NCI-H2107 (cell line): Measurements from ENCODE around the gene CAPN2.

ENCODE experiments used
- DNase-seq: peaks from one replicate; lab custom pipeline; 2025; lab: John Stamatoyannopoulos, UW

Gene CAPN2

DNA sequence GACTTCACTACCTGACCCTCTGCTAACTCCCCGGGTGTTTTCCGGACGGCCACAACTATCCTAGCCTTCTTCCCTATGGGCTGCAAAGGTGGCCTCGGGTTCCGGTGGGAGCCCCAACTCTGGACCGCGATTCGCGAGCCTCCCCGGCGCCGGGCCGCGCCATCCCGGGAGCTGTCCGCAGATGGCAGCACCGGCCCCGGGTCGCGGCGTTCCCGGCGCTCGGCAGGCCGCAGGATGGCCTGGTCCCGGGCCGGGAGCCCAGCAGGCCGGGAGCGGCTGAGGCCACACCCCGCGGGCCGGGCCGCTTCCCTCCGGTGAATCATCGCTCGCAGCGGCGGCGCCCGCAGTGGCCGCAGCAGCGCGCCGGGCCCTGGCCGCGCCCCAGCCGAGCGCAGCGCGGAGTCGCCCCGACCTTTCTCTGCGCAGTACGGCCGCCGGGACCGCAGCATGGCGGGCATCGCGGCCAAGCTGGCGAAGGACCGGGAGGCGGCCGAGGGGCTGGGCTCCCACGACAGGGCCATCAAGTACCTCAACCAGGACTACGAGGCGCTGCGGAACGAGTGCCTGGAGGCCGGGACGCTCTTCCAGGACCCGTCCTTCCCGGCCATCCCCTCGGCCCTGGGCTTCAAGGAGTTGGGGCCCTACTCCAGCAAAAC lies at the start of gene CAPN2:
CAPN2 (plus strand) TSS at position 346 of the 656 bp plus-strand sequence; CDS start at position 448, 102 bp downstream.
- DNase-seq: peak; percentile 36

GRCh38 chr1:223662943-223663342 lies 49.4 kb upstream of the CAPN2 start:
- no peak for DNase-seq

GRCh38 chr1:223664106-223664505 lies 48.2 kb upstream of the CAPN2 start:
- DNase-seq: no peak

DNA sequence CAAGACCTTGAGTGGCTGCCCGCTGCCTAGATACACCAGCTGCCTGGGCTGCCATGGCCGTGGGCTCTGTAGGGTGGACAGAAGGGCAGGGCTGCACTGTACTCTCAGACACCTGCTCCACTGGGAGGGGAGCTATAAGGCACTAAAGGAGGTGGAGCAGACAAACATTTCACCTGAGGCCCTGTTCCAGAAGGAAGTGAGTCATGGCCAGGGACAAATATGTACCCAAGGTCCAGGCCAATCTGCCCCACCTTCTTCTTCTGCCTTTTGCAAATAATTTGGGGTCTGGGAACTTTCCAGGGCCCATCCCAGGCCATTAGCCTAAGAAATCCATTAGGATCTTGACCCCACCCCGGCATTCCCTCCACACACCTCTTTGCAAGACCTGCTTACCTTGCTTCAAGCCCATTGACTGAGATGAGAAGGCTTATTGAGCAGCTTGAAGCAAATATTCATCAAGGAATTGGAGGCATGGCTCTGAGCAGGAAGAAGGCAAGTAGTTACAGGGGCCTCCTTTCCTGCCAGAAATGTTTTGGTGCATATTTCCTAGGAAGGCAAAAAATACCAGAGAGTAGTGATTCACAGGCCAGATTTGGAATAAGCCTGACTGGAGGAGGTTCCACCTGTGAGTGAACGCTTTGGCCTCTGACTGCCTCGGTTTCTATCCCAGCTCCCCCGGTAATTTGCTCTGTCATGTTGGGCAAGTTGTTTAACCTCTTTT lies 46.6 kb upstream of the CAPN2 start, which contains the start of gene CAPN8:
CAPN8 (minus strand) TSS at position 110 of the 721 bp plus-strand sequence; CDS start at position 55, 55 bp downstream.
- DNase-seq: no peak

- DNase-seq: no peak
Observed at GRCh38 chr1:223667484-223668182, 44.7 kb upstream of the CAPN2 start.

- no peak for DNase-seq
Observed at GRCh38 chr1:223669003-223669795, 43.1 kb upstream of the CAPN2 start.

GRCh38 chr1:223670458-223671159 lies 41.7 kb upstream of the CAPN2 start:
- DNase-seq: no peak

- DNase-seq: no peak
Observed at GRCh38 chr1:223674119-223674890, 38.0 kb upstream of the CAPN2 start.

DNA sequence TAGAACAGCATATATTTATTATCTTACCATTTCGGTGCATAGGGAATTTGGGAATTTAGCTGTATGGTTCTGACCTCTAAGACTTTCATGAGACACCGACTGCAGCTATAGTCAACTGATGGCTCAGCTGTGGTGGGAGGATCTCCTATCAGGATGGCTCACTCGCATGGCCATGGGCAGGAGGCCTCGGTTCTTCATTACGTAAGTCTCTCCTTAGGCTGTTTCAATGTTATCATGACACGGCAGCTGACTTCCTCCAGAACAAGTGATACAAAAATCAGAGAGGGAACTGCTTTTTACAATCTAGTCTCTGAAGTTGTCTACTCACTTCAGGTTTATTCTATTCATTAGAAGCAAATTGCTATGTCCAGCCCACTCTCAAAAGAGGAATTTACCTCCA lies 33.5 kb upstream of the CAPN2 start:
- no peak for DNase-seq

- DNase-seq: no peak
Observed at GRCh38 chr1:223680188-223680587, 32.2 kb upstream of the CAPN2 start.

DNA sequence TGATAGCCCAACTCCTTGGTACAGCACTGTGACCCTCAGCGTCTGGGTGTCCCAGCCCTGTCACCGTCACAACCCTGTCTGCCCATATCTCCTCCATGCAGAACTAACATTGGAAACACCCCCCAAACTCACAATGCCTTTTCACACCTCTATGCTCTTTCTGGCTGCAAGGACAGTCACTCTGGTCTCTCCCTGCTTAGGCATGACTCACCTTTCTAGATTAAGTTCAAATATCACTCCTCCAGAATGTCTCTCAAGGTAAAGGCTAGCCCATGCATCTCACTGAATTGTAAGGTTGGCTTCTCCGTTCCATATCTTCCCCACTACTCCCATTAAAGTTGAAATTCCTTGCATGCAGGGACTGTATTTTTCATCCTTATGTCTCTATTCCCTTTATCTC lies 29.8 kb upstream of the CAPN2 start:
- no peak for DNase-seq

- DNase-seq: peak; percentile 62
Observed at GRCh38 chr1:223683586-223684487, 28.5 kb upstream of the CAPN2 start.

DNA sequence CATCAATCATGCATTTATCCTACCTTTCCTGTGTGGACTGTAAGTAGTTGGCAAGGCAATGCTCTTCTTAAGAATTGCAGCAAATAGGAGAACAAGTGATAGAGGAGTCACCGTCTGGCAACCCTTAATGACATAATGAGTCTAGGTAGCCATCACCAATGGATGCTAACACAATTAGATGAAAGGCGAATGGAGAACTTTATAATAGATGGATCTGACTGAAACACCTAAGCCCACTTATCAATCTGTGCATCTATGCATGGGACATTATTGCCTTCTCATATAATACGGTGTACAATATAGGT lies 27.9 kb upstream of the CAPN2 start:
- no peak for DNase-seq

- no peak for DNase-seq
Observed at GRCh38 chr1:223691121-223691520, 21.2 kb upstream of the CAPN2 start.

GRCh38 chr1:223695014-223695548 lies 17.3 kb upstream of the CAPN2 start:
- DNase-seq: no peak

DNA sequence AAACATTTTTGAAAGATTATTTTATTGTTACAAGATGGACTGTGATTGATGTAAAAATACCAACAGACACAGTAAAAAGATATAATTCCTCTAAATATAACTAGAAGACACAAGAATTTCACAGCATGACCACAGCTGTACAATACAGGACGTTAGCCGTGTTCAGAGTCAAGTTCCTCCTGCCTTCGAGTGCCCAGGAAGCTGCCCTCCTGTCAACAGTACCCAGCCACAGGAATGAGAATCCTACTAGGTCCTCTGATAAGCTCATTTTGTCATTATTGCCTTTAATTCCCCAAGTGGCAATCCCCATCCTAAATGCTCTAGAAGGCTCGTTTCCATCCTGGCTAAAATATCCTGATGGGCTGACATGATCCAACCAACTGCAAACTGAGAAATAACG lies 16.4 kb upstream of the CAPN2 start:
- DNase-seq: no peak

DNA sequence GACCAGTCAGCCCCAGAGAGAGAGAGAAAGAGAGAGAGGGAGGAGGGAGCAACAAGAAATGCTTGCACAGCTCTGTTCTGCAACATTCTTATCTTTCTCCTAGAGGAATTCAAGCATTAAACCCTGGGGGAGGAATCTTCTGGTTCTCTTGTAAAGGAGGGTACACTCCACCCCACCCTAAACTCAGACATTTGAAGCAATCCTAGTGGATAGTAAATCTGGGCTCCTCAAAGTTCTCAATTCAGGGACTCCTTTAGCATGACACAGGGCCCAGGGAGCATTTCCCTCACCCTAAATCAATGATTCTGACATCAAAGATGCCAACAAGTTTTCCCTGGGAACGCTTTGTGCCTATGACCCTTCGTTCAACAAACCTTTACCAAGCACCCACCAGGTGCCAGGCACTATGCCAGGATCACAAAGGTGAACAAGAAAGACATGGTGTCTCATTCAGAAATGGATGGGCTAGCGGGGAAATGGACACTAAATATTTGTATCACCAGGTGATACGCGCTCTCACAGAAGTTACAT lies 11.9 kb upstream of the CAPN2 start:
- no peak for DNase-seq

GRCh38 chr1:223700942-223701637 lies 11.2 kb upstream of the CAPN2 start:
- DNase-seq: no peak
